Activated naive CD4-positive, alpha-beta T cell treated with anti-CD3 and anti-CD28 coated beads for 36 hours (primary cell): Measurements from ENCODE around the gene BTBD6. TPM values are rescaled to one million over a fixed set of nuclear protein-coding genes. Genes with fewer than 3 reads are reported as not detected.

Experiments used
- CTCF ChIA-PET: fragments of 350-600 bp; sonication (Branson Sonifier 250); formaldehyde crosslinking; loops from one replicate; lab custom pipeline; 2021; ENCODE audit warnings: antibody characterized with exemption; lab: Charles Lee
- DNase-seq: peaks from one replicate; pipeline ENCODE4 v3.0.0-alpha.2; 2020
- H3K27ac Mint-ChIP-seq: one replicate; pipeline ENCODE4 v1.8.0; 2021; ENCODE audit warnings: mild to moderate bottlenecking, mixed read lengths
- H3K27me3 Mint-ChIP-seq: one replicate; pipeline ENCODE4 v1.8.0; 2021; ENCODE audit warnings: low read depth, mixed read lengths
- H3K36me3 Mint-ChIP-seq: one replicate; pipeline ENCODE4 v1.8.0; 2021; ENCODE audit warnings: low read depth, mixed read lengths
- H3K4me1 Mint-ChIP-seq: one replicate; pipeline ENCODE4 v1.8.0; 2021; ENCODE audit warnings: low read depth, mixed read lengths
- H3K4me3 Mint-ChIP-seq: one replicate; pipeline ENCODE4 v1.8.0; 2021; ENCODE audit warnings: mild to moderate bottlenecking, moderate library complexity, mixed read lengths
- H3K9me3 Mint-ChIP-seq: one replicate; pipeline ENCODE4 v1.8.0; 2021; ENCODE audit warnings: mixed read lengths
- intact Hi-C: fragments of 100-400 bp; cut with micrococcal nuclease; formaldehyde crosslinking; loops from one replicate; pipeline ENCODE4 v1.15.1; 2023
- total RNA-seq, 2 experiments: library from RNA; stranded (reverse); gene quantifications; one replicate each; pipeline ENCODE4 v1.2.3, GENCODE V29; 2021

Gene BTBD6
- total RNA-seq, 2 experiments from 2014 or later, result 24.6 to 25.6 TPM

- no peaks in the 10 kb centered on the region for H3K27me3 Mint-ChIP-seq
- CTCF ChIA-PET, result interaction anchor here (0.7 kb wide), 1 partner anchor 230 kb away, joined by 3 read pairs; no protein-coding TSS in a partner anchor
- no peaks in the 10 kb centered on the region for H3K9me3 Mint-ChIP-seq
- no peak for DNase-seq
- intact Hi-C loops, result no loop called here
- peaks cover 5% of the 10 kb centered on the region for H3K36me3 Mint-ChIP-seq
- H3K4me3 Mint-ChIP-seq, result peak overlapping the region; percentile 72
- no peak overlapping the region for H3K27ac Mint-ChIP-seq
- peaks cover 20% of the 10 kb centered on the region for H3K4me1 Mint-ChIP-seq
Observed at GRCh38 chr14:105247715-105248367, 492 bp upstream of the BTBD6 start.

DNA sequence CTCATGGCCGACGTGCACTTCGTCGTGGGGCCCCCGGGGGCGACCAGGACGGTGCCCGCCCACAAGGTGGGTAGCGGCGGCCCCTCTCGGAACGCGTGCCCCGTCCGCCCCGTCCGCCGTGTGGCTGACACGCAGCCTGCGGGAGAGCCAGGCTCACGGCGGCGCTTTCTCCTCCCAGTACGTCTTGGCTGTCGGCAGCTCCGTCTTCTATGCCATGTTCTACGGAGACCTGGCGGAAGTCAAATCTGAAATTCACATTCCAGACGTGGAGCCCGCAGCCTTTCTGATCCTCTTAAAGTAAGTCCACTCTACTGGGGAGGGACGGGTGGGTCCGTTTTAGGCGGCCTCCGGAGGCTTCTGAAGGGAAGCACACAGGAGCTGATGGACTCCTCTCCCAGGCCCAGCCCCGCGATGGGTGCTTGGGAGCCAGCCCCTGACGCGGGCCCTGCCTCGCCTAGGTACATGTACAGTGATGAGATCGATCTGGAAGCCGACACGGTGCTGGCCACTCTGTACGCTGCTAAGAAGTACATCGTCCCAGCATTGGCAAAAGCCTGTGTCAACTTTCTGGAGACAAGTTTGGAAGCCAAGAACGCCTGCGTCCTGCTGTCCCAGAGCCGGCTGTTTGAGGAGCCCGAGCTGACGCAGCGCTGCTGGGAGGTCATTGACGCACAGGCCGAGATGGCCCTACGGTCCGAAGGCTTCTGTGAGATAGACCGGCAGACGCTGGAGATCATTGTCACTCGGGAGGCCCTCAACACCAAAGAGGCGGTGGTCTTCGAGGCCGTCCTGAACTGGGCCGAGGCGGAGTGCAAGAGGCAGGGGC lies 1.1 kb downstream of the BTBD6 start:
- intact Hi-C loops, result no loop called here
- no peaks in the 10 kb centered on the region for H3K27me3 Mint-ChIP-seq
- peaks cover 5% of the 10 kb centered on the region for H3K36me3 Mint-ChIP-seq
- no peaks in the 10 kb centered on the region for H3K9me3 Mint-ChIP-seq
- peak overlapping the region; percentile 73 for H3K4me3 Mint-ChIP-seq
- H3K4me1 Mint-ChIP-seq, result peaks cover 20% of the 10 kb centered on the region
- DNase-seq, result no peak
- CTCF ChIA-PET, result interaction anchor here (1.3 kb wide), 2 partner anchors 10 to 56 kb away, joined by 3 read pairs; no protein-coding TSS in a partner anchor
- no peak overlapping the region for H3K27ac Mint-ChIP-seq

DNA sequence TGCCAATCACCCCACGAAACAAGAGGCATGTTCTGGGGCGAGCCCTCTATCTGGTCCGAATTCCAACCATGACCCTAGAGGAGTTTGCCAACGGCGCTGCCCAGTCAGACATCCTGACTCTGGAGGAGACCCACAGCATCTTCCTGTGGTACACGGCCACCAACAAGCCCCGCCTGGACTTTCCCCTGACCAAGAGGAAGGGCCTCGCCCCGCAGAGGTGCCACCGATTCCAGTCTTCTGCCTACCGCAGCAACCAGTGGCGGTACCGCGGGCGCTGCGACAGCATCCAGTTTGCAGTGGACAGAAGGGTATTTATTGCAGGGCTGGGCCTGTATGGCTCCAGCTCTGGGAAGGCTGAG lies 1.7 kb downstream of the BTBD6 start:
- no peak for DNase-seq
- no peaks in the 10 kb centered on the region for H3K9me3 Mint-ChIP-seq
- peaks cover 5% of the 10 kb centered on the region for H3K36me3 Mint-ChIP-seq
- no peaks in the 10 kb centered on the region for H3K27me3 Mint-ChIP-seq
- CTCF ChIA-PET, result no interaction called here
- no peak overlapping the region for H3K27ac Mint-ChIP-seq
- H3K4me1 Mint-ChIP-seq, result peaks cover 20% of the 10 kb centered on the region
- peak overlapping the region; percentile 73 for H3K4me3 Mint-ChIP-seq
- intact Hi-C loops, result no loop called here

DNA sequence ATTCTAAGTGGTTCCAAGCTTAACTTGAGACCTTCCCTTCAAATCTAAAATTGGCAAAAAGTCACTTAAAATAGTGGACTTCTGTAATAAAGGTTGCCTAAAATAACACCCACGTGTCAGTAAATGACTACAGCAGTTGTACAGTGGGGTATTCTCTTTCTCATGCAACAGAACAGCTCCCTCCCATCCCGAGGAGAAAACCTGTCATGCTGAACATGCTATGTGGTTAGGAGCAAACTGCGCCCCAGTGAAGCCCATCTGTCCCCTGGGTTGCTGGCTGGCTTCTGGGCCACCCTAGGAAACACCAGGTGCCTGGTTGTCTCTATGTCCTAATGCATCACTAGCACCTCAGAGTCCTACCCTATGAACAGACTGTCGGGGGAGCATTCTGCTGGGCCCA lies 2.7 kb downstream of the BTBD6 start:
- H3K27me3 Mint-ChIP-seq, result no peaks in the 10 kb centered on the region
- no peak for DNase-seq
- H3K36me3 Mint-ChIP-seq, result peaks cover 5% of the 10 kb centered on the region
- intact Hi-C loops, result no loop called here
- H3K27ac Mint-ChIP-seq, result no peak overlapping the region
- no peak overlapping the region for H3K4me3 Mint-ChIP-seq
- CTCF ChIA-PET, result no interaction called here
- peaks cover 17% of the 10 kb centered on the region for H3K4me1 Mint-ChIP-seq
- no peaks in the 10 kb centered on the region for H3K9me3 Mint-ChIP-seq

GRCh38 chr14:105251920-105252319 lies 3.6 kb downstream of the BTBD6 start:
- peaks cover 15% of the 10 kb centered on the region for H3K4me1 Mint-ChIP-seq
- H3K9me3 Mint-ChIP-seq, result no peaks in the 10 kb centered on the region
- no peaks in the 10 kb centered on the region for H3K27me3 Mint-ChIP-seq
- CTCF ChIA-PET, result no interaction called here
- H3K27ac Mint-ChIP-seq, result no peak overlapping the region
- intact Hi-C loops, result no loop called here
- no peak overlapping the region for H3K4me3 Mint-ChIP-seq
- no peak for DNase-seq
- peaks cover 4% of the 10 kb centered on the region for H3K36me3 Mint-ChIP-seq

- H3K9me3 Mint-ChIP-seq, result no peaks in the 10 kb centered on the region
- intact Hi-C loops, result no loop called here
- no peak for DNase-seq
- no peak overlapping the region for H3K4me3 Mint-ChIP-seq
- H3K36me3 Mint-ChIP-seq, result no peaks in the 10 kb centered on the region
- CTCF ChIA-PET, result no interaction called here
- H3K27ac Mint-ChIP-seq, result no peak overlapping the region
- peaks cover 16% of the 10 kb centered on the region for H3K4me1 Mint-ChIP-seq
- no peaks in the 10 kb centered on the region for H3K27me3 Mint-ChIP-seq
Observed at GRCh38 chr14:105252552-105253328, 4.4 kb downstream of the BTBD6 start.

DNA sequence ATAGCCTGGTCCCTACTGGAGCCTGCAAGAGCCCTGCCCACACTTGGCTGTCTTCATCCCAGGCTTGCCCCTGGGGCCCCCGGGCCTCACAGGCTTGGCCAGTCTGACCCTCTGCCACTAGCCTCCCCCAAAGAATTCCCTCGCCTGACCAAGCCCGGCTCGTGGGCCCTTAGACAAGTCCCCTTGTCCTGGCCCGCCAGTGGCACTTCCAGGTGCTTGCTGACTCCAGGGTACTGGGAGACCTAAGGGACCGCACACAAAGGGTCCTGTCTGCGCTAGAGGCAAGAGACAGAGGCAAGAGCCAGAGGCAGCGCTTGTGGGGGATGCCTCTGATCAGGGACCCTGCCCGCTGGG lies 5.0 kb downstream of the BTBD6 start:
- H3K36me3 Mint-ChIP-seq, result no peaks in the 10 kb centered on the region
- no peak overlapping the region for H3K4me3 Mint-ChIP-seq
- intact Hi-C loops, result no loop called here
- DNase-seq, result no peak
- H3K27ac Mint-ChIP-seq, result no peak overlapping the region
- H3K4me1 Mint-ChIP-seq, result peaks cover 19% of the 10 kb centered on the region
- CTCF ChIA-PET, result no interaction called here
- no peaks in the 10 kb centered on the region for H3K9me3 Mint-ChIP-seq
- no peaks in the 10 kb centered on the region for H3K27me3 Mint-ChIP-seq

DNA sequence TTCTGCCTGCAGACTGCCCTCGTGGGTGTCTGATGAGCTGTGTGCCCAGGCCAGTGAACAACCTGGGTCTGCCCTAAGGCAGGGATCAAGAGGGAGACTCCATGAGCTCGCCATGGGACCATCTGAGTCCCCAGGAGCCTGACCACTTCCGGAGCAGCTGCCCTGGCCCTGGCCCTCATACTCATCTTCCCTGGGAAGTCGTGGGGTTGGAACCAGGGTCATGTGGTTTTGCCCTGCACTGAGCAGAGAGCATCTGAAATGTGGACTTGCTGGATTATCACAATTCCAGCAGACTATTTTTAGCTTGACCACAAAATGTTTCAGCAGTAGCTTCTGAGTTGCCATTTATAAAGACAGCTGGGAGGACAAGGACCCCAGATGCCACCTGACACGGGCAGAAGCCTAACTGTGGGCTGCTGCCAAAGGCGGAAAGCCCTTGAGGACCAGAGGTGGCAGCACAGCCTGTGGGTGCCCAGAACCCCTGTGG lies 6.7 kb downstream of the BTBD6 start:
- no peak for DNase-seq
- Mint-ChIP-seq H3K27ac (no peak overlapping the region), H3K9me3 (no peaks in the 10 kb centered on the region), H3K36me3 (no peaks in the 10 kb centered on the region), H3K4me1 (peaks cover 11% of the 10 kb centered on the region), H3K27me3 (no peaks in the 10 kb centered on the region), H3K4me3 (no peak overlapping the region)
- intact Hi-C loops, result no loop called here
- CTCF ChIA-PET, result interaction anchor here (1.1 kb wide), 1 partner anchor 97 kb away, joined by 3 read pairs; no protein-coding TSS in a partner anchor

DNA sequence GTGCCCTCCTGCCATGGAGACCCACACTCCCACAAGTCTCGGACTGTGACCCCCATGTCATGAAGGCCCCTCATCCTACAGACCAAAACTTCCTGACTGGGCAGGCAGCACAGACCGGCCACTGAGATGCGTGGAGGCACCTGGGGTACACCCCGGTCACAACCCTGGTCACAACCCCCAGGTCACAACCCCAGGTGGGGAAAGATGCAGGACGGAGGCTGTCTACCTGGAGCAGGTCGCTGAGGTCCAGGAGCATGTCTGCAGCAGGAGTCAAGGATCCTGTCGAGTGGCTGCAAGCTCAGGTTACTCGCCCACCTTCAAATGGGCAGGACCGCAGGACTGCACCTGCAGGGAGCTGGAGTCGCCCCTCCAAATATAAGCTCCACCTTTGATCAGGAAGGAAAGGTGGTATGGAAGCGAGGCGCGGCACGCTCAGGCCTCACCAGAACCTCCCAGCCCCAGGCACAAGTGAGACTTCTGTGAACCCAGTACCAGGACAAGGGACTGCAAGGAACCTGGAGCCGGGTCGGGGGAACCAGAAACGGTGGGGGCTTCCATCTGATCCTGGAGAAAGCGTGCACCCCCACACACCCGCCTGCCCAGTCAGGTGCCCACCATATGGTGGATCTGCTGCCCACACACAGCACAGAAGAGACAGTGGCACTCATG lies 8.1 kb downstream of the BTBD6 start:
- intact Hi-C loops, result no loop called here
- no peaks in the 10 kb centered on the region for H3K9me3 Mint-ChIP-seq
- H3K36me3 Mint-ChIP-seq, result no peaks in the 10 kb centered on the region
- CTCF ChIA-PET, result no interaction called here
- H3K4me3 Mint-ChIP-seq, result no peak overlapping the region
- H3K27ac Mint-ChIP-seq, result no peak overlapping the region
- H3K27me3 Mint-ChIP-seq, result no peaks in the 10 kb centered on the region
- no peak for DNase-seq
- H3K4me1 Mint-ChIP-seq, result peaks cover 8% of the 10 kb centered on the region

DNA sequence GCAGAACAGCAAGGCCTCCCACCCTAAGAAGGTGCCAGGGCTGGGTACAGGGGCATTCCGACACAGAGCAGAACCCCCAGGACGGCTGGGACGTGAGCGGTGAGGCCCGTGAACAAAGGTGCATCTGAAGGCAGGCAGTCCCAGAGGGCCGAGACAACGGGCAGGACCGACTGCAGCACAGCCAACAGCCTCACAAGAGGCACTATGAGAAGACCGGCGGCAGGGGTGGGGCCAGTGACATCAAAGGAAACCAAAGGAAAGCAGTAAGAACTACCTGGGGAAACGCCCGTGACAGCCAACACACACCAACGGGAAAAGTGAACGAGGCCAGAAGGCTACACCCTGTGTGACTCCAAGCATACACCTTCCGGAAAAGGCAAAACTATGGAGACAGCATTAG lies 9.1 kb downstream of the BTBD6 start:
- H3K27ac Mint-ChIP-seq, result no peak overlapping the region
- H3K4me3 Mint-ChIP-seq, result no peak overlapping the region
- intact Hi-C loops, result no loop called here
- no peaks in the 10 kb centered on the region for H3K9me3 Mint-ChIP-seq
- peaks cover 8% of the 10 kb centered on the region for H3K4me1 Mint-ChIP-seq
- H3K27me3 Mint-ChIP-seq, result no peaks in the 10 kb centered on the region
- peak; percentile 22 for DNase-seq
- CTCF ChIA-PET, result no interaction called here
- no peaks in the 10 kb centered on the region for H3K36me3 Mint-ChIP-seq

DNA sequence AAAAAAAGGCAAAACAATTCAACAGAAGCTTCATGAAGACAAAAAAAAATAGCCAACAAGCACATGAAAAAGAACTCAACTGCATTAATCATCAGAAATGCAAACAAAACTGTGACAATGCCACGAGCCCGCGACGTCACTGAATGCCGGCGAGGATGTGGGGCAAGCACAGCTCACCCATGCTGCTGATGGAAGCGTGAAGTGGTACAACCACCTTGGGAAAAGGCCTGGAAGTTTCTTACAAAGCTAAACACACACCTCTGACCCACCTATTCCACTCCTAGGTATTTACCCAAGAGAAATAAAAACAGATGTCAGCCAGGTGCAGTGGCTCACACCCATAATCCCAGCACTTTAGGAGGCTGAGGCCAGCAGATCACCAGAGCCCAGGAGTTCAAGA lies 10.5 kb downstream of the BTBD6 start:
- CTCF ChIA-PET, result interaction anchor here (0.7 to 0.9 kb wide), 3 partner anchors 23 to 222 kb away, joined by 3 read pairs; no protein-coding TSS in a partner anchor
- no peak overlapping the region for H3K4me3 Mint-ChIP-seq
- H3K36me3 Mint-ChIP-seq, result peaks cover under 1% of the 10 kb centered on the region
- no peaks in the 10 kb centered on the region for H3K27me3 Mint-ChIP-seq
- peaks cover 8% of the 10 kb centered on the region for H3K4me1 Mint-ChIP-seq
- no peak overlapping the region for H3K27ac Mint-ChIP-seq
- no peak for DNase-seq
- intact Hi-C loops, result no loop called here
- no peaks in the 10 kb centered on the region for H3K9me3 Mint-ChIP-seq

- CTCF ChIA-PET, result interaction anchor here (0.9 kb wide), 1 partner anchor 11 kb away, joined by 3 read pairs; no protein-coding TSS in a partner anchor
- Mint-ChIP-seq H3K9me3 (no peaks in the 10 kb centered on the region), H3K27me3 (no peaks in the 10 kb centered on the region), H3K36me3 (peaks cover 5% of the 10 kb centered on the region), H3K4me3 (no peak overlapping the region), H3K4me1 (peaks cover 8% of the 10 kb centered on the region), H3K27ac (no peak overlapping the region)
- intact Hi-C loops, result no loop called here
- no peak for DNase-seq
Observed at GRCh38 chr14:105260959-105261358, 12.6 kb downstream of the BTBD6 start.
